T47D (cell line): ENCODE data around the gene OLFML2B.
"Not testable (repeated sequence)": the region's sequence is repeated elsewhere in the genome, so short reads cannot be mapped to it uniquely, and the experiment has no call there.

Experiments
- DNase-seq, 2 experiments: peaks; one replicate each; pipeline versions ENCODE4 v3.0.0 to v3.0.0-alpha.2; 2011 to 2012; ENCODE audit warnings: low read depth in 1 of 2, low spot score in 1 of 2
- JUND ChIP-seq: IDR thresholded peaks from 2 replicates; pipeline ENCODE4 v1.6.1; 2012; ENCODE audit warnings: low read depth
- in situ Hi-C: cut with HindIII; loops from 2 replicates; pipeline ENCODE4 v1.10.0; 2016; ENCODE audit warnings: low sequenced_read_pairs, low pct_unique_long_range_greater_than_20kb

Gene OLFML2B

GRCh38 chr1:162023547-162024501, at the start of gene OLFML2B:
OLFML2B (minus strand) TSS chr1:162023869; CDS start chr1:162023430, 439 bp downstream.
- peak; percentile 66 to 76 for DNase-seq
- in situ Hi-C loops: no loop called here
- TF ChIP-seq JUND: no peak

GRCh38 chr1:162072740-162073139, 49.1 kb upstream of the OLFML2B start:
- no peak for TF ChIP-seq JUND
- in situ Hi-C loops: no loop called here
- DNase-seq: no peak

- in situ Hi-C loops: no loop called here
- TF ChIP-seq JUND: no peak
- no peak for DNase-seq
These were observed 47.2 kb upstream of the OLFML2B start for GRCh38 chr1:162070825-162071224.

- DNase-seq: peak; percentile 39 to 61
- no peak for TF ChIP-seq JUND
- in situ Hi-C loops: no loop called here
These were observed 46.6 kb upstream of the OLFML2B start for GRCh38 chr1:162070094-162070748.

GRCh38 chr1:162069334-162070093, 45.8 kb upstream of the OLFML2B start, which contains the start of gene NOS1AP:
NOS1AP (plus strand) TSS chr1:162069691; CDS start chr1:162070178, 487 bp downstream.
- no peak for TF ChIP-seq JUND
- in situ Hi-C loops: no loop called here
- peak; percentile 87 to 89 for DNase-seq

- DNase-seq: no peak
- in situ Hi-C loops: no loop called here
- no peak for TF ChIP-seq JUND
These were observed 44.6 kb upstream of the OLFML2B start for GRCh38 chr1:162068301-162068700.

- no peak for DNase-seq
- in situ Hi-C loops: no loop called here
- TF ChIP-seq JUND: no peak
These were observed 43.8 kb upstream of the OLFML2B start for GRCh38 chr1:162067466-162067865.

GRCh38 chr1:162066836-162067235, 43.2 kb upstream of the OLFML2B start:
- in situ Hi-C loops: not testable (repeated sequence)

GRCh38 chr1:162065016-162065415, 41.3 kb upstream of the OLFML2B start:
- in situ Hi-C loops: no loop called here
- no peak for DNase-seq
- TF ChIP-seq JUND: no peak

More at GRCh38 chr1:162066836-162067235, 43.2 kb upstream of the OLFML2B start:
- not testable (repeated sequence) for DNase-seq

GRCh38 chr1:162062542-162063015, 38.9 kb upstream of the OLFML2B start:
- in situ Hi-C loops: no loop called here
- DNase-seq: no peak
- TF ChIP-seq JUND: no peak

GRCh38 chr1:162060314-162060713, 36.6 kb upstream of the OLFML2B start:
- in situ Hi-C loops: no loop called here
- TF ChIP-seq JUND: no peak

GRCh38 chr1:162059721-162060120, 36.1 kb upstream of the OLFML2B start:
- no peak for TF ChIP-seq JUND
- in situ Hi-C loops: no loop called here
- no peak for DNase-seq

More at GRCh38 chr1:162060314-162060713, 36.6 kb upstream of the OLFML2B start:
- no peak for DNase-seq
